ENCODE measurements around the gene SCFD2.

SCFD2 gene

DNA sequence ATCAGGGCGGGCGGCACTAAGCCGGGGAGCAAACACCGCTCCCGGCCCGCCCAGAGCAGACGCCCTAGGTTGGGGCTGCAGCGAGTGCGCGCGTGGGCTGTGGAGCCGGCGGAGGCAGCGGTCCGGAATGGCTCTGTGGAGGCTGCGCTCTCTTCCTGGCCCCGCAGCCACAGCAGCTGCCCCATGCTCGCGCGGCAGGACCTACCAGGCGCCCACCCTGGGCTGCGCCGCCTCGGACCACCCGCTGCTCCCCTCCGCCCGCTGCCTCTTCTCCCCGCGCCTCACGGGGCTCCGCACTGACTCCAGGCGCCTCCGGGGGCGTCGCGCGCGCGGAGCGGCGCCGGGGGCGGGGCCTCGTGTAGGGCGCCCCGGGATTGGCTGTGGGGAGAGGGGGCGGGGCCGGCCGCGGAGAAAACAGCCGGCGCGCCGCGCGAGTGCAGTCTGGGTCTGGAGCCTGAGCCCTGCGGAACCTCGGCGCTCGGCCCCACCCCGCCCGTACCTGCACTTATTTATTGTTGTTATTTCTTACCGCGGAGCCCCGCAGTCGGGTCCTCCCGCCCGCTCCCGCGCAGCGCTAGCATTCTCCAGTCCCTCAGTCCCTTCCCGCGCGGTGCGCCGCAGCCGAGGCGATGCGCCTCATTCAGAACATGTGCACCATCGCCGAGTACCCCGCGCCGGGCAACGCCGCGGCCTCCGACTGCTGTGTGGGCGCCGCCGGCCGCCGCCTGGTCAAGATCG is 503.8 kb downstream of the SCFD2 start, which contains the start of gene RASL11B:
Gene RASL11B, plus strand, starts transcription at position 439 of the 738 bp plus-strand sequence. Its CDS starts 191 bp downstream, at position 630.
- in situ Hi-C loops (cut with MboI; ENCODE audit: low sequenced_read_pairs, unreplicated experiment): no loop called here
- TF ChIP-seq, protein P1, sequence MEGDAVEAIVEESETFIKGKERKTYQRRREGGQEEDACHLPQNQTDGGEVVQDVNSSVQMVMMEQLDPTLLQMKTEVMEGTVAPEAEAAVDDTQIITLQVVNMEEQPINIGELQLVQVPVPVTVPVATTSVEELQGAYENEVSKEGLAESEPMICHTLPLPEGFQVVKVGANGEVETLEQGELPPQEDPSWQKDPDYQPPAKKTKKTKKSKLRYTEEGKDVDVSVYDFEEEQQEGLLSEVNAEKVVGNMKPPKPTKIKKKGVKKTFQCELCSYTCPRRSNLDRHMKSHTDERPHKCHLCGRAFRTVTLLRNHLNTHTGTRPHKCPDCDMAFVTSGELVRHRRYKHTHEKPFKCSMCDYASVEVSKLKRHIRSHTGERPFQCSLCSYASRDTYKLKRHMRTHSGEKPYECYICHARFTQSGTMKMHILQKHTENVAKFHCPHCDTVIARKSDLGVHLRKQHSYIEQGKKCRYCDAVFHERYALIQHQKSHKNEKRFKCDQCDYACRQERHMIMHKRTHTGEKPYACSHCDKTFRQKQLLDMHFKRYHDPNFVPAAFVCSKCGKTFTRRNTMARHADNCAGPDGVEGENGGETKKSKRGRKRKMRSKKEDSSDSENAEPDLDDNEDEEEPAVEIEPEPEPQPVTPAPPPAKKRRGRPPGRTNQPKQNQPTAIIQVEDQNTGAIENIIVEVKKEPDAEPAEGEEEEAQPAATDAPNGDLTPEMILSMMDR (IDR thresholded peaks at IDR 0.05; ENCODE audit: borderline replicate concordance, control extremely low read depth, extremely low read depth, insufficient read depth, missing control alignments): no peak
- DNase-seq (ENCODE audit: low spot score): peak; percentile 97

DNA sequence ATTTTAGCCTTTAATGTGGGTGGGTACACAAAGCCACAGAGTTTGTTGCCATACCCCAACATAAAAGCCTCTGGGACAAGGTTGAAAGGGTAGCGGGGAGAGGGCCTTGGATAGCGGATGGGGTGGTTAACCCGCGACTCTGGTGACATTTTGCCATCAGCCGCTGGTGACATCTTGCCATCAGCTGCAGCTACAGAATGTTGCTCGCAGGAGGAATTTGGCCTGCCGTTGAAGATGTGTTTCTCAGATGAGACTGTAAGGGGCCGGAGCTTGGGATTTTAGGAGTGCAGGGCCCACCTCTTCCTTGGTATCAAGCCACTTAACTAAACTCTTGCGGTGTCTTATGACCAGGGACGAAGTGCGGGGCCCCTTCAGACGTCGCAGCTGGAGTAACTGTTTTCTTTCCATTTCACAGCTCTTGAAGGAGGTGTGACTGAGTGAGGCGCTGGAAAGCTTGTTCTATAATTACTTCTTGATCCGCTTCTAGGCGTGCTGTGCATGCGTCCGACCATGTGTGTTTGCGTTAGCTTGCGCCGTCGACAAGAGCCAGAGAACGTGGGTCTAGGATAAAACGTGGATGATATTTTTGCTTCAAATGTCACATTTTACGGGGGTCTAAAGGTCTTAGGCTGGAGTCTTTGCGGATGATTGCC is 504.6 kb downstream of the SCFD2 start:
- in situ Hi-C loops (cut with MboI; ENCODE audit: low sequenced_read_pairs, unreplicated experiment): no loop called here
- DNase-seq (ENCODE audit: low spot score): no peak
- TF ChIP-seq, protein P1 (IDR thresholded peaks at IDR 0.05; ENCODE audit: borderline replicate concordance, control extremely low read depth, extremely low read depth, insufficient read depth, missing control alignments): no peak

DNA sequence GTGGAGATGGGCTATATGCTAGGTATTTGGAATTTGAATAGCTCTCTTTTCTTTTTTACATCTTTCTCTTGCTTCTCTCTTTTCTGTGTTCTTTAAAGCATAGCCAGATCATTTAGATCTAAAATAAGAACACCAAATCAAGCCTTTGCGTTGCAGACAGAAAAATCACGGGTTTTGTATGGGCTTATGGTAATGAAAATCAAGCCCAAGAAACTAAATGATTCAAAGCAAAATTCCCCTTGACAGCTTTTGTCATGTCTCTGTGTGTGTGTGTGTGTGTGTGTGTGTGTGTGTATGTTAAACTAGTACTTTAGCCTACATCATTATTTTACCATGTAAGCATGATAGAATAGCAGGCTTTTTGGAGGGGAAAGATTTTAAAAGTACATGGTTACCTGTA is 505.5 kb downstream of the SCFD2 start:
- DNase-seq (ENCODE audit: low spot score): no peak
- TF ChIP-seq, protein P1 (IDR thresholded peaks at IDR 0.05; ENCODE audit: borderline replicate concordance, control extremely low read depth, extremely low read depth, insufficient read depth, missing control alignments): no peak
- in situ Hi-C loops (cut with MboI; ENCODE audit: low sequenced_read_pairs, unreplicated experiment): no loop called here

DNA sequence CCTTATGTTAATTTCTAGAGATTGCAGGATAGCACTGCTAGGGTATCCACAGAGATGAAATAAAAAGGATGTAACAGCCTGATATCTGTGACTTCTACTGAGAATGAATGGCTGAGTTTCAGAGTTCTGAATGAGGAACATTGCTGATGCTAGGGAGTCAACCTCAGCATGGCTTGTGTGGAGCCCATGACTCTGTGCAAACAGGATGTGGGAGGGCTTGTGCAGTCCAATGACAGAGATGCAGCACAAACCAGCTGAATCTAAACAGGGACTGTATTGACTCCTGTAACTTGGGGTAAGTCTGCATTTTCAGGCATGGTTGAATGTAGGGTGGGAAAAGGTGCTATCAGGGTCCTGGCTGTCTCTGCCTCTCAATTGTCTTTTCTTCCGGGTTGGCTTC is 509.1 kb downstream of the SCFD2 start:
- TF ChIP-seq, protein P1 (IDR thresholded peaks at IDR 0.05; ENCODE audit: borderline replicate concordance, control extremely low read depth, extremely low read depth, insufficient read depth, missing control alignments): no peak
- in situ Hi-C loops (cut with MboI; ENCODE audit: low sequenced_read_pairs, unreplicated experiment): no loop called here
- no peak for DNase-seq (ENCODE audit: low spot score)

DNA sequence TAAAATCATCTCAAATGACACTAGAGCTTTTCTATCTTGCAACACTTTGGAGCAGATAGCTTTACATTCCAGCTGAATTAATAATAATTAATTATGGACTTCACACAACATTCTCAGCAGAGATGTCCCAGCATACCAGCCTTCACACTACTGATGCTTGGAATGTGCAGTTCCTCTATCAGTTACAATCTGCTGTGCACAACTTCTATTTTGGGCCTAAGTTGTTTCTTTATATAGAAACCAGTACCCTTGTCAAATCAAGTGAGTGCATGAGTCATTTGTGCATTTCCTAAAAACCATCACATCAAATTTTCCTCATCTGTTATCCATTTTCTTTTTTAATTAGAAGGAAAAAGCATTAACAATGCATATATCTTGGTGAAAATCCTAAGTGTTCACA is 512.5 kb downstream of the SCFD2 start:
- no peak for DNase-seq (ENCODE audit: low spot score)
- in situ Hi-C loops (cut with MboI; ENCODE audit: low sequenced_read_pairs, unreplicated experiment): no loop called here
- TF ChIP-seq, protein P1 (IDR thresholded peaks at IDR 0.05; ENCODE audit: borderline replicate concordance, control extremely low read depth, extremely low read depth, insufficient read depth, missing control alignments): no peak

DNA sequence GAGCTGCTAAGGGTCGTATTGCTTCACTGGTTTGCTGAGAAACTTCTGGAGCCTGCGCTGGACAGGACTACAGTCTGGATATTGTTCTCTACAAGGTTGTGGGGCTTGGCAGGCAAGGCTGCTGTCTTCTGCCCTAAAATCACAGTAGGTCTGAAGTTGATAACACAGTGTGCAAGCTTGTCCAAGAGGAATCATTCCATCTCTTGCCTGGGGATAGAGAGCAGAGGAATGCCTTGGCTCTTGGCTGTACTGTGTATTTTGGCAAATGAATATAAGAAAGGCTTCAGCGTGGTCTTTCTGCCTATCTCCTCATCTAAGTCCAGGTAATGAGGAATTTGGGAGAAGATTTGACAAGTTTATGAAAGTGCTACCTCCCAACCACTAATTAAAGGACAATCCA is 513.1 kb downstream of the SCFD2 start:
- TF ChIP-seq, protein P1 (IDR thresholded peaks at IDR 0.05; ENCODE audit: borderline replicate concordance, control extremely low read depth, extremely low read depth, insufficient read depth, missing control alignments): no peak
- DNase-seq (ENCODE audit: low spot score): no peak
- in situ Hi-C loops (cut with MboI; ENCODE audit: low sequenced_read_pairs, unreplicated experiment): no loop called here
